Kidney capillary endothelial cell (primary cell): Measurements from ENCODE around the gene TIPARP.

Experiments used
- DNase-seq: peaks from one replicate; pipeline ENCODE4 v3.0.0-alpha.2; 2018; ENCODE audit warnings: low spot score

Gene TIPARP

DNA sequence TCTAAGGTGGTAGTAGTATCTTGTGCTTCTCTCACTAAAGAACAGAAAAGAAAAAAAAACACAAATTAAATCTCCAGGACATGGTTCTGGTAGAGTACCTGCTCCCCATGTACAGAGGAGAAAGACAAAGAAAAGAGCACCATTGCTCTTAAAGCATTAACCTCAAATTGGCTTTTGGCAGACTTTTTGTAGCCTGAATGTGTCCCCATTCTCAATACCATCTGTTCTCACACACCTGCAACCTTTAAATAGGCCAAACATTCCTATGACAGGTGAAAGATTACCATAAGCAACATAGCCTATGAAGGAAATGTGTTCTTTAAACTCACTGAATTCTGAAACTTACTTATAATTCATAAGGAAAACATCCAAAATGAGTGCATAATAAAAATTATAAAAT lies 68.0 kb downstream of the TIPARP start:
- no peak for DNase-seq

- DNase-seq, result no peak
These were observed 69.5 kb downstream of the TIPARP start for GRCh38 chr3:156743859-156744258.

DNA sequence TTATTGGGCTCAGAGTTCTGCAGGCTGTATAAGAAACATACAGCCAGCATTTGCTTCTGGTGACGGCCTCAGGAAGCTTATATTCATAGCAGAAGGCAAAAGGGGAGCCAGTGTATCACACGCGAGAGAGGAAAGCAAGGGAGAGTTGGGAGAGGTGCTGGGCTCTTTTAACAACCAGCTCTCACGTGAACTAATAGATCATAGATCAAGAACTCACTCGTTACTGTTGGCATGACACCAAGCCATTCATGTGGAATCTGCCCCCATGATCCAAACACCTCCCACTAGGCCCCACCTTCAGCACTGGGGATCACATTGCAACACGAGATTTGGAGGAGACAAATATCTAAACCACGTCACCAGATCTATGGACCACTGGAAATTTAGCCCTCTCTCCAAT lies 70.2 kb downstream of the TIPARP start:
- DNase-seq, result no peak

- DNase-seq, result no peak
These were observed 71.4 kb downstream of the TIPARP start for GRCh38 chr3:156745766-156746165.

- DNase-seq, result no peak
These were observed 72.7 kb downstream of the TIPARP start for GRCh38 chr3:156747046-156747445.

DNA sequence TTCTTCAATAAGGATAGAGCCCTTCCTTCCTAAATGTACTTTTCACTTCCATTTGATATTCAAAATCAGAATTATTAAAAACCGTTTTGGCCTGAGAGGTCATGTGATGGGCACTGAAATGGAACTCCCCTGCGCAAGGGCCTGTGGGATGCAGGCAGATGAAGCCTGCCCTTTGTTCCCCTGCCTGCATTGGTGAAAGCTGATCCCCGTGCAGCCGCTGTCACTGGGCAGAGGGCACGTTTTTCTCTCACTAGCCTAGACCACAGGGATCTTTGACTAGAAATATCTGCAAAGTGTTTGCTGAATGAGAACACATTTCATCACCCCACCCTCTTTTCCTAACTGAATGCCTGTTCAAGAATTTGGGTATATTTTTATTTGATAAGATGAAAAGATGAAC lies 74.9 kb downstream of the TIPARP start:
- no peak for DNase-seq

GRCh38 chr3:156750191-156750873 lies 75.9 kb downstream of the TIPARP start:
- DNase-seq, result no peak

DNA sequence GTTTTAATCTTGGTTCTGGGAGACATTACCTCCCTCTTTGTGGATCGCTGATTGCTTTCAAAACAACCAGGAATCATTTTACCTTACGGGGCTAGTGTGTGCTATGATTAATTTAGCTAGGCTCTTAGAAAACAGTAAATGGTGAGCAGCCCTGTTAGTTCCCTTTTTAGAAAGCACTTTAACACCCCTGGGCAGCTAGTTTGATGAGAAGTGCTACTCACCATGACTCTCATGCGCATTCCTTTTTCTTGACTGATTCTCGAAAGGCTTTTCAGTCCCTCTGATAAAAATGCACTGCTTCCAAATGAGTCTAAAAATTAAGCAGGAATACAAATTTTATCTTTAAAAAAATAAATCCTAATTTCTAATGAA lies 76.5 kb downstream of the TIPARP start:
- no peak for DNase-seq

- DNase-seq, result peak; percentile 10
These were observed 77.2 kb downstream of the TIPARP start for GRCh38 chr3:156751461-156752025.
